GM18868 (cell line): ENCODE data around the gene RECK.
A peak's percentile ranks its signal among the peaks of the same experiment; 100 is the strongest.
"Not testable (repeated sequence)": the region's sequence is repeated elsewhere in the genome, so short reads cannot be mapped to it uniquely, and the experiment has no call there.

ENCODE experiments used
- ATAC-seq: cut with Tn5 transposase; IDR thresholded peaks from one replicate; pipeline ENCODE4 v1.9.1; 2021; ENCODE audit warnings: mild to moderate bottlenecking, moderate library complexity; ENCODE audit not compliant: unreplicated experiment

Gene RECK

GRCh38 chr9:36151316-36152210 is 114.8 kb downstream of the RECK start:
- peak; percentile 82 for ATAC-seq

- ATAC-seq, result no peak
Measured at GRCh38 chr9:36152741-36153438, 116.2 kb downstream of the RECK start.

GRCh38 chr9:36153746-36154145 is 117.0 kb downstream of the RECK start:
- ATAC-seq, result no peak

- no peak for ATAC-seq
Measured at GRCh38 chr9:36154331-36154952, 117.7 kb downstream of the RECK start.

- no peak for ATAC-seq
Measured at GRCh38 chr9:36156116-36156515, 119.4 kb downstream of the RECK start.

- ATAC-seq, result no peak
Measured at GRCh38 chr9:36158122-36158521, 121.4 kb downstream of the RECK start.

GRCh38 chr9:36158917-36159316 is 122.2 kb downstream of the RECK start:
- ATAC-seq, result no peak

GRCh38 chr9:36159509-36159908 is 122.8 kb downstream of the RECK start:
- ATAC-seq, result not testable (repeated sequence)

GRCh38 chr9:36160126-36160525 is 123.4 kb downstream of the RECK start:
- ATAC-seq, result not testable (repeated sequence)

GRCh38 chr9:36161187-36161586 is 124.5 kb downstream of the RECK start:
- ATAC-seq, result no peak

GRCh38 chr9:36162211-36162738 is 125.6 kb downstream of the RECK start:
- ATAC-seq, result no peak

DNA sequence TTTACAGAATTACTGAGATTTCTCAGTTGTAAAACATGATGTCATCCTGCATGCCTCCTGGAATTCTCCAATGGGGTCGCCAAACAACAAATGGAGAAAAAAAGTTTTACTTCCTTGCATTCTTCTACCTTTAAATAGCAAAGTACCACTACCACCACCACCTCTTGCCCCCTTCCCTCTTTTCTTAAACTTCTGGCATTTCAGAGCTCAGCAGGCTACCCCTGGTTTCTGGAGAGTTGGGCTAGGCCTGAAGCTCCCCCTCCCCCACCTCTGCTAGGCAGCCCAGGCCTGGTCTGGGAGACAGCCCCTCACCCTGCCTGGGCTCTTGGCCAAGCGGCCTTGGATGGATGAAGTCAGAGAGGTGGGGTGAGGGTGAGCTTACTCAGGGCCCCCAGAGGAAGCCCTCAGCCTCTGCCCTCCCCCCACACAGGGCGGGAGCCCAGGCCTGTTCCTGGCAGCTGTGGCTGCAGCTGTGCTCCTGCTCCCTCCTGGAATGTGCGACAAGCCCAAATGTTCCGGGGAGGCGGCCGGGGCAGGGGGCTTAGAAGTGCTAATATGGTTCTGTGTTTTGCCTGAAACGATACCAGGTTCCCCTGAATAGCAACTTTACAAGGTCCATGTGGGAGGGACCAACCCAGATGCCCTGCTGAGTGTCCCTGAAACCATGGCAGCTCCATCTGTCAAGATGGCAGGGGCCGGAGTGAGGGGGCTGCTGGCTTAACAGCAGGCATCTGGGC is 126.5 kb downstream of the RECK start:
- no peak for ATAC-seq

- no peak for ATAC-seq
Measured at GRCh38 chr9:36163786-36164170, 127.1 kb downstream of the RECK start.

GRCh38 chr9:36164372-36164771 is 127.7 kb downstream of the RECK start:
- no peak for ATAC-seq

DNA sequence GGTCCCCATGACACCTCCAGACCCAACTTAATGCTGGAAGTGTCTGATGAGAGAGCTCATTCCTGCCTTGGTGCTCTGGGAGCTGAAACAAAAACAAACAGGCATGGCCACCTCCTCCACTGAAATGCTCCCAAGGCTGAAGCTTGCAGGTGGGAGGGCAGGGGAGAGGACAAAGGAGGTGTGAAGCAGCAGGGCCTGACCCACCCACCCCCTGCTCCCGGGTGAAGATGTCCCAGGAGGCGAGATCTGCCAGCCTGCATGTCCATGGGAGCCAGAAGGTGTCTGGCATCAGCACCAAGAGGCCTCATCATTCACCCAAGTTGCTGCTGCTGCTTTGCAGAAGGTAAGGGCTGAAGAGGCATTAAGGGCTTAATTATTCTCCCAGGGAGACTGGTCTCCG is 128.3 kb downstream of the RECK start:
- ATAC-seq, result no peak

DNA sequence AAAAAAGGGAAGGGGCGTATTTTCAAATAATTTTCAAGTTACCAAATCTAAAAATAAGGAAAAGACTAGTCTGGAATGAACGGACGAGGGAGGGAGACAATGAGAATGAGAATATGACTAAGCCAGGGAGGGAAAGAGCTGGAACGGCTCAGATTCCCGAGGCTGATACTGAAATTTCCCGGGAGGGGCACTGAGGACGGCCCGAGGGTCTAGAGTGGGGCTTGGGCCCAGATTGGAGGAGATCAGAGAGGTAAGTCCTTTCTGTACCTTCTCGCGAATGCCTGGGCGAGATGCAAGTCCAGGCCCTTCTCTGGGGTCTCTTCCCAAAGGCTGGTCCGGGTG is 129.1 kb downstream of the RECK start:
- no peak for ATAC-seq

DNA sequence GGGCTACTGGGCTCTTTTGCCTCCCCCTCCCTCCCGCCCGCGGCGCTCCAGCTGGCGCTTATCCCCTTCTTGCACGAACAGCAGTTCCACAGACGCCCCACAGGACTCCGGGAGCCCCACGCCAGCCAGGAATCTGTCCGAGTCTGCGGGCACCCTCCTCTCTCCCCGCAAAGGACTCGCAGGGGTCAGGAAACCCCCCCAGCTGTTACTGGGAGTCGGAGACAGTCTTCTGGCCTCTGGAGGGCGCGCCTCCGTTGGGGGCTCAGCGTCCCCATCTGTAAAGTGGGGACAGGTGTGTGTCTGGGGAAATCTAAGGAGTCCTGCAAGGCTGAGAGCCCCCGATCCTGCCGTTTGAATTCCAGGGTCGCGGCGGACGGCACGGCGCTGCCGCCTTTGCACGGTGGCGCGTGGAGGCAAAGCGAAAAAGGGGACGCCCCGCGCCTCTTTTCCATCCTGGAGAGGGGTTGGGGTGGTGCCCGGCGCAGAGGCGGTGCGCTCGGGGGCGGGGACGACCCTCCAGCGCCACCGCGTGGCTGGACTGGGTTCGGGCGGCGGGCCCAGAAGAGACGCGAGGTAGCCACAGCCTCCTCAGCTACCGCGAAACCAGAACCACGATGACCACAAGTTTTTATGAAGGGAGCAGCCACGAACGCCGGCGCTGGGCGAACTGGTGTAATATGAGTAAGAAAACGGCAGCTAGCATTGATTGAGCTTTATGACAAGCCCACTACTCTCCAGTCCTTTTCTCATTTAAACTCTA is 129.6 kb downstream of the RECK start:
- ATAC-seq, result peak; percentile 87

- no peak for ATAC-seq
Measured at GRCh38 chr9:36169166-36169565, 132.5 kb downstream of the RECK start, which contains the start of gene CCIN. Gene CCIN (plus strand): TSS chr9:36169388. CDS start chr9:36169503, 115 bp downstream.

GRCh38 chr9:36169708-36170107 is 133.0 kb downstream of the RECK start:
- ATAC-seq, result no peak

DNA sequence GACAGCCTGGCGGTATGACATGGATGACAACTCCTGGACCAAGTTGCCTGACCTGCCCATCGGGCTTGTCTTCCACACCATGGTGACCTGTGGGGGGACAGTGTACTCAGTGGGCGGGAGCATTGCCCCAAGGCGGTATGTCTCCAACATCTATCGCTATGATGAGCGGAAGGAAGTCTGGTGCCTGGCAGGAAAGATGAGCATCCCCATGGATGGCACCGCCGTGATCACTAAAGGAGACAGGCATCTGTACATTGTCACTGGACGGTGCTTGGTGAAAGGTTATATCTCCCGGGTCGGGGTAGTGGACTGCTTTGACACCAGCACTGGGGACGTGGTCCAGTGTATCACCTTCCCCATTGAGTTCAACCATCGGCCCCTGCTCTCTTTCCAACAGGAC is 133.8 kb downstream of the RECK start:
- no peak for ATAC-seq
